Thyroid gland (tissue), 4 donors: Measurements from ENCODE around the gene TSHZ1. TPM values are rescaled to one million over a fixed set of nuclear protein-coding genes. Genes with fewer than 3 reads are reported as not detected.

Experiments
- DNase-seq, 2 donors: peaks; one replicate each; pipeline ENCODE4 v3.0.0-alpha.2; 2019
- H3K27ac ChIP-seq, 3 donors: fragments of 200-600 bp; sonication (generic); 1 replicate in 2 of 3; 2 replicates in 1 of 3; pipeline ENCODE4 v1.5.1; 2016 to 2019; ENCODE audit warnings: mild to moderate bottlenecking in 1 of 3, moderate library complexity in 1 of 3
- H3K27me3 ChIP-seq: fragments of 200-600 bp; sonication (generic); one replicate; pipeline ENCODE4 v1.5.1; 2019
- H3K36me3 ChIP-seq, 2 donors: fragments of 200-600 bp; sonication (generic); one replicate each; pipeline ENCODE4 v1.5.1; 2016 to 2019
- H3K4me1 ChIP-seq, 2 donors: fragments of 200-600 bp; sonication (generic); one replicate each; pipeline ENCODE4 v1.5.1; 2017 to 2019
- H3K4me3 ChIP-seq, 3 donors: fragments of 200-600 bp; sonication (generic); replicated peaks in 1 of 3; 1 replicate in 2 of 3; 2 replicates in 1 of 3; pipeline ENCODE4 v1.5.1; 2016; ENCODE audit warnings: mild to moderate bottlenecking in 1 of 3
- H3K9me3 ChIP-seq: fragments of 200-600 bp; sonication (generic); one replicate; pipeline ENCODE4 v1.5.1; 2017
- CTCF ChIP-seq, 6 experiments: fragments of 200-600 bp in 3 of 6; fragments of 450-650 bp in 3 of 6; sonication (generic) in 3 of 6; IDR thresholded peaks; one replicate each; pipeline ENCODE4 v1.5.1; 2016 to 2019; ENCODE audit warnings: antibody characterized with exemption in 6 of 6, mild to moderate bottlenecking in 2 of 6, inconsistent platforms in 1 of 6, moderate library complexity in 1 of 6
- POLR2A ChIP-seq, 2 donors: fragments of 450-650 bp; IDR thresholded peaks; one replicate each; pipeline ENCODE4 v1.6.1; 2017; ENCODE audit warnings: antibody characterized with exemption in 2 of 2, mild to moderate bottlenecking in 2 of 2, moderate library complexity in 1 of 2
- WGBS, 2 donors: methylation state at CpG; one replicate each; pipeline ENCODE4 v1.1.5; 2017; 5-methylcytosine and 5-hydroxymethylcytosine counted together
- intact Hi-C: fragments of 100-400 bp; cut with DNase I; formaldehyde crosslinking; loops from one replicate; pipeline ENCODE4 v1.15.1; 2023
- total RNA-seq, 4 donors: library from RNA; depleted of rRNA; stranded (reverse); fragments of >200 nt; gene quantifications; one replicate each; pipeline ENCODE4 v1.2.3, GENCODE V29; 2016

Gene TSHZ1
- total RNA-seq, 4 donors from 2014 or later = 17.9 to 22.2 (median 19.0) TPM

- 95 to 99% methylated on average over 22 to 24 of the region's 24 CpGs for WGBS, 2 donors
- H3K27me3 ChIP-seq = no peaks in the 10 kb centered on the region
- TF ChIP-seq CTCF (IDR thresholded peaks at IDR 0.05) (no peak), POLR2A (IDR thresholded peaks at IDR 0.05) (no peak)
- H3K9me3 ChIP-seq = no peaks in the 10 kb centered on the region
- intact Hi-C loops = no loop called here
- H3K4me3 ChIP-seq = no peak overlapping the region
- peaks cover 4 to 16% of the 10 kb centered on the region in 2 donors for H3K36me3 ChIP-seq
- H3K27ac ChIP-seq = no peak overlapping the region
- H3K4me1 ChIP-seq = no peaks in the 10 kb centered on the region
- DNase-seq = no peak
These were observed 77.1 kb downstream of the TSHZ1 start for GRCh38 chr18:75287700-75288099.

- TF ChIP-seq POLR2A (IDR thresholded peaks at IDR 0.05) (no peak), CTCF (IDR thresholded peaks at IDR 0.05) (no peak)
- H3K4me1 ChIP-seq = no peaks in the 10 kb centered on the region
- no peak for DNase-seq
- WGBS, 2 donors = 96% methylated on average over 4 of the region's 4 CpGs
- intact Hi-C loops = no loop called here
- H3K27ac ChIP-seq = no peak overlapping the region
- no peaks in the 10 kb centered on the region for H3K27me3 ChIP-seq
- peaks cover 4 to 16% of the 10 kb centered on the region in 2 donors for H3K36me3 ChIP-seq
- no peak overlapping the region for H3K4me3 ChIP-seq
- H3K9me3 ChIP-seq = no peaks in the 10 kb centered on the region
These were observed 79.2 kb downstream of the TSHZ1 start for GRCh38 chr18:75289761-75290160.

- H3K27me3 ChIP-seq = no peaks in the 10 kb centered on the region
- TF ChIP-seq POLR2A (IDR thresholded peaks at IDR 0.05) (no peak), CTCF (IDR thresholded peaks at IDR 0.05) (no peak)
- intact Hi-C loops = no loop called here
- H3K4me3 ChIP-seq = no peak overlapping the region
- peaks cover 4 to 15% of the 10 kb centered on the region in 2 donors for H3K36me3 ChIP-seq
- H3K4me1 ChIP-seq = no peaks in the 10 kb centered on the region
- DNase-seq = no peak
- no peak overlapping the region for H3K27ac ChIP-seq
- 92 to 94% methylated on average over 9 of the region's 9 CpGs for WGBS, 2 donors
- no peaks in the 10 kb centered on the region for H3K9me3 ChIP-seq
These were observed 80.3 kb downstream of the TSHZ1 start for GRCh38 chr18:75290737-75291358.

GRCh38 chr18:75291460-75291859 lies 80.9 kb downstream of the TSHZ1 start:
- 79 to 97% methylated on average over 9 of the region's 9 CpGs for WGBS, 2 donors
- no peak for DNase-seq

GRCh38 chr18:75293591-75293990 lies 83.0 kb downstream of the TSHZ1 start:
- no peak for DNase-seq
- H3K36me3 ChIP-seq = no peaks in the 10 kb centered on the region
- H3K9me3 ChIP-seq = no peaks in the 10 kb centered on the region
- WGBS, 2 donors = 76 to 78% methylated on average over 9 of the region's 9 CpGs
- H3K27me3 ChIP-seq = no peaks in the 10 kb centered on the region
- no peaks in the 10 kb centered on the region for H3K4me1 ChIP-seq
- H3K27ac ChIP-seq = no peak overlapping the region
- TF ChIP-seq POLR2A (IDR thresholded peaks at IDR 0.05) (no peak), CTCF (IDR thresholded peaks at IDR 0.05) (no peak)
- intact Hi-C loops = no loop called here
- no peak overlapping the region for H3K4me3 ChIP-seq

More at GRCh38 chr18:75291460-75291859, 80.9 kb downstream of the TSHZ1 start:
- intact Hi-C loops = no loop called here
- no peaks in the 10 kb centered on the region for H3K27me3 ChIP-seq
- H3K27ac ChIP-seq = no peak overlapping the region
- H3K4me1 ChIP-seq = no peaks in the 10 kb centered on the region
- no peaks in the 10 kb centered on the region for H3K9me3 ChIP-seq
- H3K4me3 ChIP-seq = no peak overlapping the region
- no peak for TF ChIP-seq POLR2A (IDR thresholded peaks at IDR 0.05)
- peaks cover 4 to 9% of the 10 kb centered on the region in 2 donors for H3K36me3 ChIP-seq
